GM18861 (cell line): ENCODE results near the gene ABCA6.
"Not testable (repeated sequence)": the region's sequence is repeated elsewhere in the genome, so short reads cannot be mapped to it uniquely, and the experiment has no call there.

Experiments used
- ATAC-seq: cut with Tn5 transposase; IDR thresholded peaks from one replicate; pipeline ENCODE4 v1.9.1; 2021; ENCODE audit not compliant: unreplicated experiment

ABCA6 gene

GRCh38 chr17:69073392-69073791, 68.3 kb downstream of the ABCA6 start:
- not testable (repeated sequence) for ATAC-seq

DNA sequence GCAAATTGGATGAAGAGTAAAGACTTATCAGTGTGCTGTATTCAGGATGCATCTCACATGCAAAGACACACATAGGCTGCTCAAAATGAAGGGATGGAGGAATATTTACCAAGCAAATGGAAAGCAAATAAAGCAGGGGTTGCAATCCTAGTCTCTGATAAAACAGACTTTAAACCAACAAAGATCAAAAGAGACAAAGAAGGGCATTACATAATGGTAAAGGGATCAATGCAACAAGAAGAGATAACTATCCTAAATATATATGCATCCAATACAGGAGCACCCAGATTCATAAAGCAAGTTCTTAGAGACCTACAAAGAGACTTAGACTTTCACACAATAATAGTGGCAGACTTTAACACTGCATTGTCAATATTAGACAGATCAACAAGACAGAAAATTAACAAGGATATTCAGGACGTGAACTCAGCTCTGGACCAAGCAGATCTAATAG, 68.9 kb downstream of the ABCA6 start:
- not testable (repeated sequence) for ATAC-seq

DNA sequence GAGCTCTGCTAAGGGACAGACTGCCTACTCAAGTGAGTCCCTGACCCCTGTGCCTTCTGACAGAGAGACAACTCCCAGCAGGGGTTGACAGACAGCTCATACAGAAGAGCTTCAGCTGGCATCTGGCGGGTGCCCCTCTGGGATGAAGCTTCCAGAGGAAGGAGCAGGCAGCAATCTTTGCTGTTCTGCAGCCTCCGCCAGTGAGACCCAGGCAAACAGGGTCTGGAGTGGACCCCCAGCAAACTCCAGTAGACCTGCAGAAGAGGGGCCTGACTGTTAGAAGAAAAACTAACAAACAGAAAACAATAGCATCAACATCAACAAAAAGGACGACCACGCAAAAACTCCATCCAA, 70.5 kb downstream of the ABCA6 start:
- not testable (repeated sequence) for ATAC-seq

- ATAC-seq, result not testable (repeated sequence)
Measured at GRCh38 chr17:69070378-69071232, 71.1 kb downstream of the ABCA6 start.

DNA sequence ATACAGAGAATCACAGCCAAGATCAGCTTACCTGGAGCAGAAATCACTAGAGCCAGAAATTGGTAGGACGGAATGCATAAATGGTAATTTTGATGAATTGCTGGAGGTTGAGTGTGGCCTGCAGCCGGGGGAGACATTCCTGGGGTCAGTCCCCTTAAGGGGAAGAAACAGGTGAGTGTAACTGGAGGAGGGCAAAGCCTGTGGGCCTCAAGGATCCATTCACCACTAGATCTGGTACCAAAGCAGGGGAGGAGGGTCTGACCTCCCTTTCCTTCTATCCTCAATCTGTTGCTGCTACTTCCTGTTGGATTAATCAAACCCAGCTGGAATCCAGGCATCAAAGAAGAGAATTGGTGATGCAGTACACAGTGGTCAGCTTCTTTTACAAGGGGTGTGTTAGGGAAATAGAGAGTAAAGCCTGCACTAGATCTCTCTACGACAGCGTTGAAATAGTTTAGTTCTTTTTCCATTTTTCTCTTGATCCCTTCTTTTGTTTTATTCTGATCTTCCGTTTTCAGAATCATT, 72.4 kb downstream of the ABCA6 start:
- no peak for ATAC-seq

- ATAC-seq, result no peak
Measured at GRCh38 chr17:69067274-69068047, 74.2 kb downstream of the ABCA6 start.

DNA sequence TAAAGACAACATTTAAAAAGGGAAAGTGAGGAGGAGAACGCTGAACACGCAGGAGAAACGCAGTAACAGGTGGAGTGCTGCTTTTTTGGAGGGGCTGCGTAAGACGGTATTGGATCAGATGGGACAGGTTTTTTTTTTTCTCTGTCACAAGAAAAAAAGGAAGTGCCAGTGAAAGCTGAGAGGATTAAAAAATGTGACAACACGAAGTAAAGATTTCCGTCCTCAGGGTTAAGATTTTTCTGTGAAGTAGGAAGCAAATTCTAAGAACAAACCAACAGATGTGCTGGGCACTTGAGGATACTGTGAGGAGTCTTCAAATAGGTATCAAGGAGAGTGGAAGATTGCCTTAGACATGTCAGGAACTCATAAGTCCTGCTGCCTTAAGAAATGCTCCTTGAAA, 75.2 kb downstream of the ABCA6 start:
- ATAC-seq, result no peak

DNA sequence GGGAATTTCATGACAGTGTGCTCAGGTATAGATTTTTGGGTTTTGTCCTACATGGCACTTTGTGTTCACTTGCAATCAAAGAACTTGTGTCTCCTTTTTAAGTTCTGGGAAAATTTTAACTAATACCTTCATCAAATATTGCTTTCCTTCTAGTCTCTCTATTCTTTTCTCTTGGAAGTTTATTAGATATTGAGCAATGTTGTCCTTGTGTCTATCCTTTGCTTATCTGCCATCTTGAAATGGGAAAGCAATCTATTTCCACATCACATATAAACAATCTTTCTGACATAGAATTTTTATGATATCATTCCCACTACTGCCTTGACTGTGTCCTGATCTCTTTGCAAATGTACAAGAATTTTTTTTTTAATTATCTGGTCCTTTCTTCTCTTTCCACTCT, 76.6 kb downstream of the ABCA6 start:
- ATAC-seq, result no peak

DNA sequence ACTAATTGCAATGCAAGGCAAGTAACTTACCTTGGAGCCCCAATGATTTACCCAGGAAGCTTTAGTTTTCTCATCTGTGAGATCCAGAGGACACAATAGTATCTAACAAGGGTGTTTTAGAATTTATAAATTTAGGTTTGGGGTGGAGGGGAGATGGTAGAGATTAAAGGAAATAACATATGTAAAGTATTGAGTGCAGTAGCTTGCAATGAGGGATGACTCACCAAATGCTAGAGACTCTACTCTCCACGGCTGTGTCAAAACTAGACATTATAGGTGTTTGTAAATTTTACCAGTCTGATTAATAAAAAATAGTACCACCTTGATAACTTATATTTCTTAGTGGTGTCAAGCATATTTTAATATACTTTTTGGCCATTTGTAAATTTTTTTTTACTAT, 77.2 kb downstream of the ABCA6 start:
- no peak for ATAC-seq

GRCh38 chr17:69064001-69064400, 77.7 kb downstream of the ABCA6 start:
- ATAC-seq, result no peak

GRCh38 chr17:69062860-69063581, 78.7 kb downstream of the ABCA6 start:
- ATAC-seq, result no peak

DNA sequence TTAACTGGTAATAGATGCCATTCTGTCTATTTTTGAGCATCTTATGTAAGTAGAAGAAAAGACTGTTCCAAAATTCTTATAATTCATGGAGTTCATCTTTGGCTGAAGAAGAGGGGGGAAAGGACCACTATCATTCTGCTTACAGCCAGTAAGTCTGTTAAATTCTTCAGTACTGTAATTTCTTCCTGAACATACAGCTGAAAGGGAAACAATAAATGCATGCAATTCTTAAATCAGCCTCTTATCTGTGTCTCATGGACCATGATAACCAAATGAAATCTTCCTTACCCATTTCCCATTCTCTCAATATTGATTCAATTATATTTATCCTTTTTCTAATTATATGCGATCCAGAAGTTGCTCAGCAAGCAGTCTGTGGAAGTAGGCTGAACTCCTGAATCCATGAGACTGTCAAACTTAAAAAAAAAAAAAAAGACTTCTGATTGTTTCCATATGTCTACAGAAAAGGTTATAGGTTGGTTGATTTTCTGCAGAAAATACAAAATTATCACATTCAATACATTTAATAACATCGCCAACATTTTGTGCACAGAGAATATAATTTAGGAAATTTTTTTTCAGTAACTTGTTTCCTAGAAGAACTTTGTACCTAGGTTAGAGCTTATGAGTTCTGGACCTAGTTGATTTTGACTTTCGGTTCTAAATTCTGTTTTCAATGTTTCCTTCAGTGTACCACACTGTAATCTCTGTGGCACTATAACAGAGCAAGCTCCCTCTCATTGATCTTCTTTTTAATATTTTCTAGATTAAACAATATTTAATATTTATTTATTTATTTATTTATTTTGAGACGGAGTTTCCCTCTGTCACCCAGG, 79.8 kb downstream of the ABCA6 start:
- ATAC-seq, result no peak

DNA sequence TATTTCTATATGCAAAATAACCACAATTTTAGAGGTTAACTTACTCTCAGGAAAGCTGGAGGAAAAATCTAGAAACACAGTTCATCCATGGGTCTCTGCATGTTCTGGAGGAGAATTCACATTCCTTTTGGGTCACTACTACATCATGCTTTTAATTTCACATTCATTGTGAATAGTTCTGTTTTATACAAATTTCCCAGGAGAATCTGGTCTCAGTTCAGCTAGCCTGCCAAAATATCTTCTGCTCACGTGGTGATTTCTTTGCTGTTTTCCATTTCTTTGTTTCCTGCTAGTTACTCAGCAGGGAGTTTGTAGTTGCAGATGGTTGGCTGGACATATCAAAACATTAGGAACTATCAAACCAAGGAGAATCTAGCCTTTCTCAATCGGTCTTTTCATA, 80.9 kb downstream of the ABCA6 start, which contains the start of gene ABCA9:
TSS of gene ABCA9 (minus strand) at position 106 of the 400 bp plus-strand sequence. CDS start 9,801 bp downstream, outside the sequence.
- ATAC-seq, result no peak

DNA sequence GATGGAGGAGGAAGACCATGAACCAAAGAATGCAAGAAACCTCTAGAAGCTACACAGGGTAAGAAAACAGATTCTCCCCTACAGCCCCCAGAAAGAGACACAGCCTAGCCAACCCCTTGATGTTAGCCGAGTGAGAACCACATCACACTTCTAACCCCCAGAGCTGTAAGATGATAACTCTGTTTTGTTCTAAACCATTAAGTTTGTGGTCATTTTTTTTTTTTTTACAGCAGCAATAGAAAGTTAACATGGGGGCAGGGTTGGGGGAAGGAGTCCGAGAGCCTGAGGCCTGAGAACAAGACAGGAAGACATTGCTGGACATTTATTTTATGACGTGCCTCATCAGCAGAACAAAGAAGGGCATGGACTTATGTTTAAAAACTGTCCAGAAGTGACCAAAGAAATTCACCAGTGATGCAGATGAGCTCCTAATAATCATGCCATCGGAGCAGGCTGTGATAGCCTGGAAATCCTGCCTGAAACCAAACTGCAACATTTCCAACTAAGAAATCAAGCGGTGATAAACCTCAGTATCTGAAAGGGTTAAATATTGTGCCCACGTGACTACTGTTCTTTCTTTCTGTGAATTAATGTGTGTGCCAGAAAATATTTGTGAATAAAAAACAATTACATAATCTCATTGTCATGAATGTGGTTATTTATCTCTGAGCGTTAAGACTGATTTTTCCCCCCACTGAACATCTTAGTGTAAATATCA, 82.1 kb downstream of the ABCA6 start:
- no peak for ATAC-seq

DNA sequence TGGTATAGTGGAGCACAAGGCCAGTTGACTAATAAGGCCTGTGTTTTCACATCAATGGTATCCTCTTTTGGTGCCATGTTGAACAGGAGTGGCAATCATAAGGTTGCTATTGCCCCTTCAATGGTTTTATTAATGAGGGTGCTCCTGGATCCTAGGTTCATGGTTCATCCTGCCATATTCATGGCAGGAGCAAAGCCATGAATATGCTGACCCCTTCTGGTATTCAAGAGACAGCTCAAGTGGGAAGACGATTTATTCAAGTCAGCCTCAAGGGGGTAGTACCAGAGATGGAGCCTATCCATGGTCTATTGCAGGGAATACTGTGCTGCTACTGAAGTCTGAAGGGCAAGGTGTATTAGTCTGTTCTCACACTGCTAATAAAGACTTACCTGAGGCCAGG, 83.5 kb downstream of the ABCA6 start:
- no peak for ATAC-seq

- ATAC-seq, result no peak
Measured at GRCh38 chr17:69057280-69057679, 84.4 kb downstream of the ABCA6 start.

- ATAC-seq, result no peak
Measured at GRCh38 chr17:69056179-69056823, 85.4 kb downstream of the ABCA6 start.

DNA sequence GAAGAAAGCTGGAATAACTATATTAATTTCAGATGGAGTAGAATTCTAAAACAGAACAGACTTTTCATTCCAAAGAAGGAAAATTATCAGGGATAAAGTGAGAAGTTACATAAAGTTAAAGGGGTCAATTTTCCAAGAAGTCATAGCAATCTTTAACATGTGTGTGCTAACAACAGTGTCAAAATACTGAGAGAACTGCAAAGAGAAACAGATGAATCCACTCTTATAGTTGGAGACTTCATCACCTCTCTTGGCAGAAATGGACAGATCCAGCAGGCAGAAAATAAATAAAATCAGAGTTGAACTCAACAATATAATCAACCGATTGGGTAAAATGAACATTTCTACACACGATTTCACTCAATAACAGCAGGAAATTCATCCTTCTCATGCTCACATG, 86.4 kb downstream of the ABCA6 start:
- no peak for ATAC-seq
